H1 (cell line): Measurements from ENCODE around the gene PHYHD1. TPM values are rescaled to one million over a fixed set of nuclear protein-coding genes. Genes with fewer than 3 reads are reported as not detected.

ENCODE experiments used
- CREB1 ChIP-seq: IDR thresholded peaks from 2 replicates; pipeline ENCODE4 v1.6.1; 2012; ENCODE audit warnings: inconsistent platforms
- EZH2 ChIP-seq: fragments of 200-600 bp; sonication (generic); IDR thresholded peaks from 2 replicates; pipeline ENCODE4 v1.7.1; 2012; ENCODE audit warnings: low read depth, mild to moderate bottlenecking, moderate library complexity, low read length, inconsistent platforms; ENCODE audit not compliant: severe bottlenecking
- NANOG ChIP-seq: IDR thresholded peaks from 2 replicates; pipeline ENCODE4 v1.6.1; 2011; ENCODE audit warnings: low read length, low read depth, mild to moderate bottlenecking, inconsistent platforms; ENCODE audit not compliant: insufficient read depth, poor library complexity, severe bottlenecking
- RAD21 ChIP-seq, 2 experiments: IDR thresholded peaks in 1 of 2; conservative IDR thresholded peaks in 1 of 2; 2 replicates each; pipeline ENCODE4 v1.6.1; 2011; ENCODE audit warnings: low read depth in 2 of 2, low read length in 2 of 2, improper control_type of control experiment in 1 of 2, inconsistent platforms in 1 of 2, mild to moderate bottlenecking in 1 of 2, moderate library complexity in 1 of 2
- RBBP5 ChIP-seq: IDR thresholded peaks from 2 replicates; pipeline ENCODE4 v1.7.1; 2012; ENCODE audit warnings: low read depth, mild to moderate bottlenecking, inconsistent platforms, low read length, moderate library complexity, borderline replicate concordance
- SAP30 ChIP-seq: fragments of 300-600 bp; sonication (generic); IDR thresholded peaks from 2 replicates; pipeline ENCODE4 v1.7.1; 2012; ENCODE audit warnings: low read length, moderate library complexity, mild to moderate bottlenecking, inconsistent platforms; ENCODE audit not compliant: insufficient read depth, insufficient replicate concordance
- polyA plus RNA-seq, 7 experiments: library from polyadenylated mRNA; depleted of rRNA in 3 of 7; stranded (reverse) in 5 of 7; unstranded in 2 of 7; fragments of >200 nt in 5 of 7; fragments of 200-250 nt in 2 of 7; gene quantifications; 1 replicate in 5 of 7; 2 replicates in 1 of 7; 4 replicates in 1 of 7; pipeline versions ENCODE4 v1.2.1 to v1.2.3, GENCODE V29; 2011 to 2013; ENCODE audit warnings: missing spikeins in 2 of 7, mixed read lengths in 2 of 7
- total RNA-seq: library from RNA; stranded (reverse); fragmentation: NEBNext Ultra II Directional; extraction: Animal tissue kit (Norgen Biotek cat#: 25700); gene quantifications from 2 replicates; pipeline ENCODE4 v1.2.1, GENCODE V29; 2021
- TF ChIP-seq, protein P1 (sequence below): fragments of 300-600 bp; sonication (generic); IDR thresholded peaks from 2 replicates; pipeline ENCODE4 v1.7.1; 2012; ENCODE audit warnings: low read length, moderate library complexity, mild to moderate bottlenecking, inconsistent platforms; ENCODE audit not compliant: insufficient replicate concordance

The PHYHD1 gene
- total and polyA plus RNA-seq, 2 of the 8 experiments (the other 6 are each of a cell fraction or from before 2014, with no cell fraction given): 14.1 to 25.6 TPM

GRCh38 chr9:128894764-128895163, 26.0 kb upstream of the PHYHD1 start (continued):
- TF ChIP-seq, protein P1, sequence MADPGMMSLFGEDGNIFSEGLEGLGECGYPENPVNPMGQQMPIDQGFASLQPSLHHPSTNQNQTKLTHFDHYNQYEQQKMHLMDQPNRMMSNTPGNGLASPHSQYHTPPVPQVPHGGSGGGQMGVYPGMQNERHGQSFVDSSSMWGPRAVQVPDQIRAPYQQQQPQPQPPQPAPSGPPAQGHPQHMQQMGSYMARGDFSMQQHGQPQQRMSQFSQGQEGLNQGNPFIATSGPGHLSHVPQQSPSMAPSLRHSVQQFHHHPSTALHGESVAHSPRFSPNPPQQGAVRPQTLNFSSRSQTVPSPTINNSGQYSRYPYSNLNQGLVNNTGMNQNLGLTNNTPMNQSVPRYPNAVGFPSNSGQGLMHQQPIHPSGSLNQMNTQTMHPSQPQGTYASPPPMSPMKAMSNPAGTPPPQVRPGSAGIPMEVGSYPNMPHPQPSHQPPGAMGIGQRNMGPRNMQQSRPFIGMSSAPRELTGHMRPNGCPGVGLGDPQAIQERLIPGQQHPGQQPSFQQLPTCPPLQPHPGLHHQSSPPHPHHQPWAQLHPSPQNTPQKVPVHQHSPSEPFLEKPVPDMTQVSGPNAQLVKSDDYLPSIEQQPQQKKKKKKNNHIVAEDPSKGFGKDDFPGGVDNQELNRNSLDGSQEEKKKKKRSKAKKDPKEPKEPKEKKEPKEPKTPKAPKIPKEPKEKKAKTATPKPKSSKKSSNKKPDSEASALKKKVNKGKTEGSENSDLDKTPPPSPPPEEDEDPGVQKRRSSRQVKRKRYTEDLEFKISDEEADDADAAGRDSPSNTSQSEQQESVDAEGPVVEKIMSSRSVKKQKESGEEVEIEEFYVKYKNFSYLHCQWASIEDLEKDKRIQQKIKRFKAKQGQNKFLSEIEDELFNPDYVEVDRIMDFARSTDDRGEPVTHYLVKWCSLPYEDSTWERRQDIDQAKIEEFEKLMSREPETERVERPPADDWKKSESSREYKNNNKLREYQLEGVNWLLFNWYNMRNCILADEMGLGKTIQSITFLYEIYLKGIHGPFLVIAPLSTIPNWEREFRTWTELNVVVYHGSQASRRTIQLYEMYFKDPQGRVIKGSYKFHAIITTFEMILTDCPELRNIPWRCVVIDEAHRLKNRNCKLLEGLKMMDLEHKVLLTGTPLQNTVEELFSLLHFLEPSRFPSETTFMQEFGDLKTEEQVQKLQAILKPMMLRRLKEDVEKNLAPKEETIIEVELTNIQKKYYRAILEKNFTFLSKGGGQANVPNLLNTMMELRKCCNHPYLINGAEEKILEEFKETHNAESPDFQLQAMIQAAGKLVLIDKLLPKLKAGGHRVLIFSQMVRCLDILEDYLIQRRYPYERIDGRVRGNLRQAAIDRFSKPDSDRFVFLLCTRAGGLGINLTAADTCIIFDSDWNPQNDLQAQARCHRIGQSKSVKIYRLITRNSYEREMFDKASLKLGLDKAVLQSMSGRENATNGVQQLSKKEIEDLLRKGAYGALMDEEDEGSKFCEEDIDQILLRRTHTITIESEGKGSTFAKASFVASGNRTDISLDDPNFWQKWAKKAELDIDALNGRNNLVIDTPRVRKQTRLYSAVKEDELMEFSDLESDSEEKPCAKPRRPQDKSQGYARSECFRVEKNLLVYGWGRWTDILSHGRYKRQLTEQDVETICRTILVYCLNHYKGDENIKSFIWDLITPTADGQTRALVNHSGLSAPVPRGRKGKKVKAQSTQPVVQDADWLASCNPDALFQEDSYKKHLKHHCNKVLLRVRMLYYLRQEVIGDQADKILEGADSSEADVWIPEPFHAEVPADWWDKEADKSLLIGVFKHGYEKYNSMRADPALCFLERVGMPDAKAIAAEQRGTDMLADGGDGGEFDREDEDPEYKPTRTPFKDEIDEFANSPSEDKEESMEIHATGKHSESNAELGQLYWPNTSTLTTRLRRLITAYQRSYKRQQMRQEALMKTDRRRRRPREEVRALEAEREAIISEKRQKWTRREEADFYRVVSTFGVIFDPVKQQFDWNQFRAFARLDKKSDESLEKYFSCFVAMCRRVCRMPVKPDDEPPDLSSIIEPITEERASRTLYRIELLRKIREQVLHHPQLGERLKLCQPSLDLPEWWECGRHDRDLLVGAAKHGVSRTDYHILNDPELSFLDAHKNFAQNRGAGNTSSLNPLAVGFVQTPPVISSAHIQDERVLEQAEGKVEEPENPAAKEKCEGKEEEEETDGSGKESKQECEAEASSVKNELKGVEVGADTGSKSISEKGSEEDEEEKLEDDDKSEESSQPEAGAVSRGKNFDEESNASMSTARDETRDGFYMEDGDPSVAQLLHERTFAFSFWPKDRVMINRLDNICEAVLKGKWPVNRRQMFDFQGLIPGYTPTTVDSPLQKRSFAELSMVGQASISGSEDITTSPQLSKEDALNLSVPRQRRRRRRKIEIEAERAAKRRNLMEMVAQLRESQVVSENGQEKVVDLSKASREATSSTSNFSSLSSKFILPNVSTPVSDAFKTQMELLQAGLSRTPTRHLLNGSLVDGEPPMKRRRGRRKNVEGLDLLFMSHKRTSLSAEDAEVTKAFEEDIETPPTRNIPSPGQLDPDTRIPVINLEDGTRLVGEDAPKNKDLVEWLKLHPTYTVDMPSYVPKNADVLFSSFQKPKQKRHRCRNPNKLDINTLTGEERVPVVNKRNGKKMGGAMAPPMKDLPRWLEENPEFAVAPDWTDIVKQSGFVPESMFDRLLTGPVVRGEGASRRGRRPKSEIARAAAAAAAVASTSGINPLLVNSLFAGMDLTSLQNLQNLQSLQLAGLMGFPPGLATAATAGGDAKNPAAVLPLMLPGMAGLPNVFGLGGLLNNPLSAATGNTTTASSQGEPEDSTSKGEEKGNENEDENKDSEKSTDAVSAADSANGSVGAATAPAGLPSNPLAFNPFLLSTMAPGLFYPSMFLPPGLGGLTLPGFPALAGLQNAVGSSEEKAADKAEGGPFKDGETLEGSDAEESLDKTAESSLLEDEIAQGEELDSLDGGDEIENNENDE: no peak
- TF ChIP-seq NANOG (no peak), SAP30 (no peak), EZH2 (no peak), CREB1 (no peak), RBBP5 (no peak), RAD21 (IDR thresholded peaks at IDR 0.05 in 1 of 2, conservative IDR thresholded peaks at IDR 0.05 in 1 of 2; ENCODE audit: low read depth in 2 of 2, low read length in 2 of 2) (no peak)
